ENCODE measurements around the gene ACAN. TPM values are rescaled to one million over a fixed set of nuclear protein-coding genes. Genes with fewer than 3 reads are reported as not detected.

ACAN gene
- total and polyA plus RNA-seq, 2 of the 8 experiments (the other 6 are each of a cell fraction or from before 2014, with no cell fraction given), result 0.71 to 0.73 TPM

DNA sequence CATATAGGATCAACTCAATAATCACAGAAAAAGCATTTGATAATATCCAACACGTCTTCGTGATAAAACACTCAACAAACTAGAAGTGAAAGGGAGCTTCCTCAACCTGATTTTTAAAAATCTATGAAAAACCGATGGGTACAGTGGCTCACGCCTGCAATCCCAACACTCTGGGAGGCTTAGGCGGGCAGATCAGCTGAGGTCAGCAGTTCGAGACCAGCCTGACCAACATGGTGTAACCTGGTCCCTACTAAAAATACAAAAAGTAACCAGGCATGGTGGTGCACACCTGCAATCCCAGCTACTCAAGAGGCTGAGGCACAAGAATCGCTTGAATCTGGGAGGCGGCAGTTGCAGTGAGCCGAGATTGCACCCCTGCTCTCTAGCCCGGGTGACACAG is 112.1 kb downstream of the ACAN start:
- no peak overlapping the region for H3K14ac ChIP-seq (ENCODE audit: insufficient read length)
- H2BK120ac ChIP-seq (replicated peaks; ENCODE audit: low read depth, low read length), result no peak overlapping the region
- no peak overlapping the region for H3K9ac ChIP-seq (replicated peaks in 1 of 4; ENCODE audit: extremely low read depth in 1 of 4, low read depth in 3 of 4, low read length in 3 of 4)
- H3K4me3 ChIP-seq (ENCODE audit: extremely low read depth in 1 of 4, insufficient read depth in 2 of 4, low read depth in 3 of 4, low read length in 4 of 4), result no peak overlapping the region
- peaks cover 2% of the 10 kb centered on the region; the same call in 1 of the 2 replicates for H3K79me1 ChIP-seq (ENCODE audit: low read depth, low read length)
- ChIA-PET POLR2A (ENCODE audit: partially characterized antibody) (interaction anchor here (0.6 to 27.2 kb wide), 5 partner anchors 22 to 285 kb away, joined by 3 to 607 read pairs (median 3); partner anchors contain the start of gene HAPLN3), CTCF (ENCODE audit: partially characterized antibody) (interaction anchor here (0.6 to 6.3 kb wide), 6 partner anchors 10 to 236 kb away, joined by 3 to 30 read pairs (median 4); no protein-coding TSS in a partner anchor)
- H2BK12ac ChIP-seq (ENCODE audit: low read depth, low read length), result no peak overlapping the region
- H2AK5ac ChIP-seq (ENCODE audit: low read depth, low read length), result no peak overlapping the region
- no peak overlapping the region for H4K5ac ChIP-seq (ENCODE audit: insufficient read length, low read depth, low read length)
- peaks cover 3 to 17% (median 5%) of the 10 kb centered on the region in 4 experiments for H3K36me3 ChIP-seq (ENCODE audit: control insufficient read depth in 2 of 4, insufficient read depth in 4 of 4, low read length in 3 of 4)
- DNase-seq (ENCODE audit: low read depth in 1 of 2, low spot score in 2 of 2), result no peak
- no peak overlapping the region for H2BK15ac ChIP-seq (ENCODE audit: low read length)
- peaks cover 0 to 8% (median 7%) of the 10 kb centered on the region in 4 experiments; a peak in 6 of 7 replicates for H3K4me1 ChIP-seq (replicated peaks in 1 of 4; ENCODE audit: control insufficient read depth in 3 of 4, insufficient read depth in 4 of 4, low read length in 3 of 4)
- no peak overlapping the region for H2BK5ac ChIP-seq (ENCODE audit: low read depth, low read length)
- no peak overlapping the region for H4K8ac ChIP-seq (ENCODE audit: extremely low read depth, insufficient read depth, low read length)
- H3K4me2 ChIP-seq (ENCODE audit: insufficient read depth in 1 of 2, low read depth in 2 of 2, low read length in 2 of 2), result no peak overlapping the region
- FAIRE-seq, result no peak
- TF ChIP-seq RAD21 (IDR thresholded peaks at IDR 0.05 in 1 of 2, conservative IDR thresholded peaks at IDR 0.05 in 1 of 2; ENCODE audit: low read depth in 2 of 2, low read length in 2 of 2), result no peak
- H2AFZ ChIP-seq (ENCODE audit: low read length), result no peak overlapping the region
- no peaks in the 10 kb centered on the region for H3K9me3 ChIP-seq (ENCODE audit: insufficient read depth in 2 of 2, low read depth in 1 of 2, low read length in 1 of 2)
- no peak overlapping the region for H3K27ac ChIP-seq (ENCODE audit: low read depth, low read length)
- 97% methylated on average over 7 of the region's 10 CpGs; no CpG with 5 or more reads in 1 of the 2 experiments for WGBS, 2 experiments (ENCODE audit: extremely low coverage in 1 of 2, insufficient coverage in 1 of 2, insufficient read length in 1 of 2, insufficient replicate concordance in 2 of 2, low coverage in 1 of 2, low lambda C conversion rate in 2 of 2, missing lambda C conversion rate in 1 of 2)
- peaks cover 8 to 13% of the 10 kb centered on the region in 2 experiments for H4K20me1 ChIP-seq (replicated peaks in 1 of 2; ENCODE audit: control insufficient read depth in 1 of 2, insufficient read depth in 2 of 2, low read length in 2 of 2)
- no peak overlapping the region for H3K18ac ChIP-seq (ENCODE audit: extremely low read depth, low read length)
- peaks cover 9 to 30% of the 10 kb centered on the region in 2 experiments for H3K79me2 ChIP-seq (ENCODE audit: control insufficient read depth in 1 of 2, insufficient read depth in 2 of 2, low read length in 2 of 2)
- H3K56ac ChIP-seq (replicated peaks; ENCODE audit: insufficient read length, low read depth, low read length), result no peak overlapping the region
- no peaks in the 10 kb centered on the region; a peak in 1 of 7 replicates for H3K27me3 ChIP-seq (replicated peaks in 1 of 4; ENCODE audit: control insufficient read depth in 3 of 4, extremely low read depth in 1 of 4, insufficient read depth in 3 of 4, low read length in 3 of 4)
- no peak overlapping the region for H3K23ac ChIP-seq (ENCODE audit: insufficient read length)
- H4K91ac ChIP-seq (replicated peaks; ENCODE audit: insufficient read length, low read length), result no peak overlapping the region
- H3K4ac ChIP-seq (replicated peaks; ENCODE audit: insufficient read length, low read depth, low read length), result no peak overlapping the region
- H3K23me2 ChIP-seq (ENCODE audit: low read depth, low read length), result peaks cover 9% of the 10 kb centered on the region; the same call in 1 of the 2 replicates
- no peak overlapping the region for H2BK20ac ChIP-seq (ENCODE audit: low read length)
